Measurements from ENCODE around the gene MIX23. TPM values are rescaled to one million over a fixed set of nuclear protein-coding genes. Genes with fewer than 3 reads are reported as not detected.

MIX23 gene
- total RNA-seq, 1 experiment from 2014 or later, result 85.2 TPM

DNA sequence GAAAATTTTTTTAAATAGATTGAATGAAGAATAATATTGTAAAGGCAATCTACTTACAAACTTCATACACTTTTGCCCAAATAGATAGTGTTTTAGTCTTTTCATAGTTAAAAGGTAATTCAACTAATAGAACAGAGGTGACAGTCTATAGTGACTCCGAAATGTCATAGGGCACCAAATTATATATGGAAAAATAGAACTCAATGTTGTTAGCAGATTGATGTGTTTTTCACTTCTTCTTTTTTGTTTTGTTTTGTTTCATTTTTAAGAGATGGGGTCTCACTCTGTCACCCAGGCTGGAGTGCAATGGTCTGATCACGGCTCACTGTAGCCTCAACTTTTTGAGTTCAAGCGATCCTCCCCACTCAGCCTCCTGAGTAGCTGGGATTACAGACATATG, 57.3 kb downstream of the MIX23 start:
- Mint-ChIP-seq H3K4me1 (ENCODE audit: low read depth, unreplicated experiment) (no peaks in the 10 kb centered on the region), H3K27ac (ENCODE audit: unreplicated experiment) (no peak overlapping the region), H3K36me3 (ENCODE audit: insufficient read depth, unreplicated experiment) (no peaks in the 10 kb centered on the region), H3K27me3 (ENCODE audit: insufficient read depth, unreplicated experiment) (peaks cover 3% of the 10 kb centered on the region), H3K9me3 (ENCODE audit: unreplicated experiment) (no peaks in the 10 kb centered on the region), H3K4me3 (ENCODE audit: unreplicated experiment) (no peak overlapping the region)
- ChIA-PET POLR2A (no interaction called here), CTCF (no interaction called here)
- TF ChIP-seq, protein P1, sequence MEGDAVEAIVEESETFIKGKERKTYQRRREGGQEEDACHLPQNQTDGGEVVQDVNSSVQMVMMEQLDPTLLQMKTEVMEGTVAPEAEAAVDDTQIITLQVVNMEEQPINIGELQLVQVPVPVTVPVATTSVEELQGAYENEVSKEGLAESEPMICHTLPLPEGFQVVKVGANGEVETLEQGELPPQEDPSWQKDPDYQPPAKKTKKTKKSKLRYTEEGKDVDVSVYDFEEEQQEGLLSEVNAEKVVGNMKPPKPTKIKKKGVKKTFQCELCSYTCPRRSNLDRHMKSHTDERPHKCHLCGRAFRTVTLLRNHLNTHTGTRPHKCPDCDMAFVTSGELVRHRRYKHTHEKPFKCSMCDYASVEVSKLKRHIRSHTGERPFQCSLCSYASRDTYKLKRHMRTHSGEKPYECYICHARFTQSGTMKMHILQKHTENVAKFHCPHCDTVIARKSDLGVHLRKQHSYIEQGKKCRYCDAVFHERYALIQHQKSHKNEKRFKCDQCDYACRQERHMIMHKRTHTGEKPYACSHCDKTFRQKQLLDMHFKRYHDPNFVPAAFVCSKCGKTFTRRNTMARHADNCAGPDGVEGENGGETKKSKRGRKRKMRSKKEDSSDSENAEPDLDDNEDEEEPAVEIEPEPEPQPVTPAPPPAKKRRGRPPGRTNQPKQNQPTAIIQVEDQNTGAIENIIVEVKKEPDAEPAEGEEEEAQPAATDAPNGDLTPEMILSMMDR (IDR thresholded peaks at IDR 0.05; ENCODE audit: insufficient read depth in 1 of 2, low read depth in 1 of 2, low read length in 1 of 2, severe bottlenecking in 1 of 2, unreplicated experiment in 1 of 2), result no peak
- Histone ChIP-seq H3K27me3 (replicated peaks; ENCODE audit: control insufficient read depth, insufficient read depth, low read length) (no peaks in the 10 kb centered on the region), H3K4me3 (ENCODE audit: low read depth, low read length) (no peak overlapping the region), H3K9me3 (no peaks in the 10 kb centered on the region), H3K4me1 (no peaks in the 10 kb centered on the region), H3K36me3 (ENCODE audit: control insufficient read depth, insufficient read depth, low read length) (no peaks in the 10 kb centered on the region)
- no TSS peak for BruUV-seq (replicated peaks)
- intact Hi-C loops (cut with micrococcal nuclease; ENCODE audit: unreplicated experiment), result no loop called here
- no peak for DNase-seq

DNA sequence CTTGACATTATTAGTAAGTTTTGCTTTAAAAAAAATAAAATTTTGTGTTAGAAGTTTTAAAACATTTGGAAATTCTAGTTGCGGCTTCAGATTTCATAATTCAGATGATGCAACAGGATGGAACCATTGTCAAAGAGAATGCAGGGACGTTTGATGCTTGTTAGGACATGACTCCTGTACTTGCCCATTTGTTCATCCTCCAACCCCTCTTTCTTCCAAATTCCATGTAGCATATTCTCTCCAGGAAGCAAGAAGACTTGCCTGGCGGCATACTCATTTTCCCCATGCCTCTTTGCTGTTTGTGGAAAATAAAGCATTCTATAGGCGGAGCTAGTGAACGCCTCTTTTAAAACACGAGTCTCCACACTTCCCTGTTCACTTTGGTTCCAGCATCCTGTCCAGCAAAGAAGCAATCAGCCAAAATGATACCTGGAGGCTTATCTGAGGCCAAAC, 58.1 kb downstream of the MIX23 start, which contains the start of gene CSTA:
Gene CSTA (plus strand): TSS at position 378 of the 453 bp plus-strand sequence. CDS start 45 bp downstream, at position 423.
- Histone ChIP-seq H3K4me1 (no peaks in the 10 kb centered on the region), H3K9me3 (peaks cover 4% of the 10 kb centered on the region; the same call in 1 of the 2 replicates), H3K4me3 (ENCODE audit: low read depth, low read length) (no peak within 1 kb of the TSS), H3K27me3 (replicated peaks; ENCODE audit: control insufficient read depth, insufficient read depth, low read length) (no peaks in the 10 kb centered on the region), H3K36me3 (ENCODE audit: control insufficient read depth, insufficient read depth, low read length) (no peaks in the 10 kb centered on the region)
- TF ChIP-seq, protein P1 (IDR thresholded peaks at IDR 0.05; ENCODE audit: insufficient read depth in 1 of 2, low read depth in 1 of 2, low read length in 1 of 2, severe bottlenecking in 1 of 2, unreplicated experiment in 1 of 2), result no peak
- Mint-ChIP-seq H3K36me3 (ENCODE audit: insufficient read depth, unreplicated experiment) (no peaks in the 10 kb centered on the region), H3K4me3 (ENCODE audit: unreplicated experiment) (no peak within 1 kb of the TSS), H3K4me1 (ENCODE audit: low read depth, unreplicated experiment) (no peaks in the 10 kb centered on the region), H3K27ac (ENCODE audit: unreplicated experiment) (no peak within 1 kb of the TSS), H3K27me3 (ENCODE audit: insufficient read depth, unreplicated experiment) (no peaks in the 10 kb centered on the region), H3K9me3 (ENCODE audit: unreplicated experiment) (no peaks in the 10 kb centered on the region)
- ChIA-PET CTCF (no interaction called here), POLR2A (no interaction called here)
- intact Hi-C loops (cut with micrococcal nuclease; ENCODE audit: unreplicated experiment), result no loop called here
- no peak for DNase-seq
- no TSS peak for BruUV-seq (replicated peaks)

DNA sequence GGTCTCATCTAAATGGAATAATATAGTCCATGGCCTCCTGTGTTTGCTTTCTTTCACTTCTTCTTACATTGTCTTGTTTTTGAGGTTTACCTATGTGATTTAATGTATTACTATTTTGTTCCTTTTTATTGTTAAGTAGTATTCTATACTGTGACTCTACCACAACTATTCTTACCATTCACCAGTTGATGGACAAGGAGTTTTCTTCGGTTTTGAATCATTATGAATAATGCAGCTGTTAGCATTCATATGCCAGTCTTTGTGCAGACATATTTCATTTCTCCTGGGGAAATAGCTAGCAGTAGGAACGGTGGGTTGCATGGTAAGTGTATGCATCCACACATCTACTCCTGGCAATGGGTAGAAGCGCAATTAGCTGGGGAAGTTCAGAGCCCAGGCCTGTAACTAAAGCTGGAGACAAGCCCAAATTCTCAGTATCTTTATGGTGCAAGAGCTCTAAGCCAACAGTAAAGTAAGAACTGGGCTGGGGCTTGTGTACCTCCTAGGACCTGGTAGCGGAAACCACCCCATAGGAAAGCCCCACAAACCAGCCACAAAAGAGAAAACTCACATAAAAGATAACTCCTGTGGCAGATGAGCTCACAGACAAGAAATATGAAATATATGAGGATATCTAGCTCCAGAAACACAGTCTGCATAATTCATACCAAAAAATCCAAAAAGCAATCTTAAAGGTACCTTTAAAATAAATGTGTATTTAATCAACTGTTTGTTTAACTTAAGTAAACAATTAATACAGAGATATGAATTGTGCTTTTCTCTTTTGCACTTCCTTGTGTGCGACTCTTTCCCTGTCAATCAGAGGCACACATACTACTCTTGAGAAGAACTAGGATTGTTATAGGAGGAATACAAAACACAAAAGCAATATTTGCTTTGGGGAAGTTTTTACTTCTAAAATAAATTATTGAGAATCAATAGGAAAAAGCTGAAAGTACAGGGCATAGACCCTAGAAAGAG, 60.6 kb downstream of the MIX23 start:
- intact Hi-C loops (cut with micrococcal nuclease; ENCODE audit: unreplicated experiment), result no loop called here
- Histone ChIP-seq H3K4me3 (ENCODE audit: low read depth, low read length) (no peak overlapping the region), H3K27me3 (replicated peaks; ENCODE audit: control insufficient read depth, insufficient read depth, low read length) (no peaks in the 10 kb centered on the region), H3K4me1 (no peaks in the 10 kb centered on the region), H3K9me3 (peaks cover 8% of the 10 kb centered on the region; the same call in 1 of the 2 replicates), H3K36me3 (ENCODE audit: control insufficient read depth, insufficient read depth, low read length) (no peaks in the 10 kb centered on the region)
- no peaks in the 10 kb centered on the region for H3K27me3 Mint-ChIP-seq (ENCODE audit: insufficient read depth, unreplicated experiment)
- TF ChIP-seq, protein P1 (IDR thresholded peaks at IDR 0.05; ENCODE audit: insufficient read depth in 1 of 2, low read depth in 1 of 2, low read length in 1 of 2, severe bottlenecking in 1 of 2, unreplicated experiment in 1 of 2), result no peak
- no peak overlapping the region for H3K27ac Mint-ChIP-seq (ENCODE audit: unreplicated experiment)
- H3K36me3 Mint-ChIP-seq (ENCODE audit: insufficient read depth, unreplicated experiment), result no peaks in the 10 kb centered on the region
- H3K4me1 Mint-ChIP-seq (ENCODE audit: low read depth, unreplicated experiment), result no peaks in the 10 kb centered on the region
- no peak for DNase-seq
- ChIA-PET POLR2A (no interaction called here), CTCF (no interaction called here)
- H3K4me3 Mint-ChIP-seq (ENCODE audit: unreplicated experiment), result no peak overlapping the region
- no TSS peak for BruUV-seq (replicated peaks)
- H3K9me3 Mint-ChIP-seq (ENCODE audit: unreplicated experiment), result peaks cover 9% of the 10 kb centered on the region

All from Caco-2 (cell line).